Neural cell (in vitro differentiated cells): Measurements from ENCODE around the gene RHD. TPM values are rescaled to one million over a fixed set of nuclear protein-coding genes. Genes with fewer than 3 reads are reported as not detected.
A peak's percentile ranks its signal among the peaks of the same experiment; 100 is the strongest.

Experiments
- H2AFZ ChIP-seq: fragments of 200-600, 300-800 bp; sonication (generic), shearing (Covaris generic); 2 replicates; pipeline ENCODE4 v1.6.0; 2014; ENCODE audit warnings: low read depth, mild to moderate bottlenecking, antibody characterized with exemption, low read length, moderate library complexity
- H3F3A ChIP-seq: fragments of 200-600 bp; shearing (Covaris generic); 2 replicates; pipeline ENCODE4 v1.6.1; 2016; ENCODE audit warnings: mild to moderate bottlenecking, moderate library complexity, mixed read lengths, antibody characterized with exemption, low read length; ENCODE audit not compliant: insufficient read depth, poor library complexity, severe bottlenecking
- H3K27ac ChIP-seq: fragments of 200-600, 300-800 bp; sonication (generic), shearing (Covaris generic); 2 replicates; pipeline ENCODE4 v1.5.1; 2014; ENCODE audit warnings: mild to moderate bottlenecking, low read length, moderate library complexity
- H3K27me3 ChIP-seq: fragments of 300-800, 200-600 bp; sonication (generic), shearing (Covaris generic); 2 replicates; pipeline ENCODE4 v1.6.0; 2014; ENCODE audit warnings: mild to moderate bottlenecking, low read depth, low read length, moderate library complexity; ENCODE audit not compliant: insufficient read depth
- H3K36me3 ChIP-seq: fragments of 300-800, 200-600 bp; sonication (generic), shearing (Covaris generic); 2 replicates; pipeline ENCODE4 v1.5.1; 2014; ENCODE audit warnings: mild to moderate bottlenecking, antibody characterized with exemption, low read length, moderate library complexity; ENCODE audit not compliant: insufficient read depth
- H3K4me2 ChIP-seq: fragments of 300-800, 200-600 bp; sonication (generic), shearing (Covaris generic); 2 replicates; pipeline ENCODE4 v1.6.0; 2014; ENCODE audit warnings: mild to moderate bottlenecking, low read length
- H3K4me3 ChIP-seq: fragments of 300-800, 200-600 bp; sonication (generic), shearing (Covaris generic); 2 replicates; pipeline ENCODE4 v1.5.1; 2014; ENCODE audit warnings: mild to moderate bottlenecking, low read length, moderate library complexity
- H3K79me2 ChIP-seq: fragments of 200-600 bp; shearing (Covaris generic); replicated peaks from 2 replicates; pipeline ENCODE4 v1.6.0; 2014; ENCODE audit warnings: mild to moderate bottlenecking, low read length, moderate library complexity; ENCODE audit not compliant: insufficient read depth
- H3K9ac ChIP-seq: fragments of 300-800, 200-600 bp; sonication (generic), shearing (Covaris generic); 2 replicates; pipeline ENCODE4 v1.6.1; 2016; ENCODE audit warnings: mild to moderate bottlenecking, low read length, mixed read lengths
- H3K9me2 ChIP-seq: fragments of 200-600 bp; shearing (Covaris generic); 2 replicates; pipeline ENCODE4 v1.6.1; 2016; ENCODE audit warnings: mild to moderate bottlenecking, low read length, mixed read lengths; ENCODE audit not compliant: insufficient read depth
- H3K9me3 ChIP-seq: fragments of 200-600, 300-800 bp; sonication (generic), shearing (Covaris generic); 2 replicates; pipeline ENCODE4 v1.6.1; 2016; ENCODE audit warnings: mild to moderate bottlenecking, mixed run types, low read length, moderate library complexity, mixed read lengths
- H4K20me1 ChIP-seq: fragments of 200-600 bp; shearing (Covaris generic); 2 replicates; pipeline ENCODE4 v1.6.1; 2016; ENCODE audit warnings: mild to moderate bottlenecking, mixed run types; ENCODE audit not compliant: insufficient read depth
- EP300 ChIP-seq: fragments of 450-650 bp; conservative IDR thresholded peaks from 2 replicates; pipeline ENCODE4 v1.6.1; 2014; ENCODE audit warnings: antibody characterized with exemption, mild to moderate bottlenecking, moderate library complexity; ENCODE audit not compliant: poor library complexity, severe bottlenecking
- EZH2 ChIP-seq: fragments of 200-600, 300-800 bp; shearing (Covaris generic), sonication (generic); IDR thresholded peaks from 2 replicates; pipeline ENCODE4 v1.6.1; 2014; ENCODE audit warnings: antibody characterized with exemption, low read length, borderline replicate concordance, mild to moderate bottlenecking; ENCODE audit not compliant: insufficient read depth, poor library complexity, severe bottlenecking
- MXI1 ChIP-seq: fragments of 450-650 bp; conservative IDR thresholded peaks from 2 replicates; pipeline ENCODE4 v1.6.1; 2014; ENCODE audit warnings: antibody characterized with exemption, mild to moderate bottlenecking; ENCODE audit not compliant: poor library complexity, severe bottlenecking
- POLR2AphosphoS5 ChIP-seq: IDR thresholded peaks from 2 replicates; pipeline ENCODE4 v1.6.1; 2012
- RAD21 ChIP-seq: fragments of 450-650 bp; conservative IDR thresholded peaks from 2 replicates; pipeline ENCODE4 v1.6.1; 2014; ENCODE audit warnings: antibody characterized with exemption, mild to moderate bottlenecking, moderate library complexity
- REST ChIP-seq: IDR thresholded peaks from 2 replicates; pipeline ENCODE4 v1.6.1; 2012; ENCODE audit warnings: borderline replicate concordance
- SMC3 ChIP-seq: fragments of 450-650 bp; conservative IDR thresholded peaks from 2 replicates; pipeline ENCODE4 v1.6.1; 2014; ENCODE audit warnings: antibody characterized with exemption, mild to moderate bottlenecking, moderate library complexity; ENCODE audit not compliant: poor library complexity
- TAF1 ChIP-seq: IDR thresholded peaks from 2 replicates; pipeline ENCODE4 v1.6.1; 2012; ENCODE audit warnings: low read depth
- polyA plus RNA-seq: library from polyadenylated mRNA; depleted of rRNA; stranded (reverse); fragments of >200 nt; gene quantifications from 2 replicates; pipeline ENCODE4 v1.2.3, GENCODE V29; 2014
- TF ChIP-seq, protein P1 (sequence below): fragments of 450-650 bp; IDR thresholded peaks from 2 replicates; pipeline ENCODE4 v1.5.1; 2014; ENCODE audit warnings: antibody characterized with exemption, mild to moderate bottlenecking, moderate library complexity; ENCODE audit not compliant: poor library complexity, severe bottlenecking

The RHD gene
- polyA plus RNA-seq, 1 donor from 2014 or later, result not detected

- Histone ChIP-seq H3F3A (no peaks in the 10 kb centered on the region), H3K9me3 (no peaks in the 10 kb centered on the region), H3K9me2 (no peaks in the 10 kb centered on the region), H3K27ac (peak within 1 kb of the TSS; percentile 92), H3K36me3 (no peaks in the 10 kb centered on the region), H3K27me3 (no peaks in the 10 kb centered on the region), H3K79me2 (peaks cover 46% of the 10 kb centered on the region), H3K4me3 (peak within 1 kb of the TSS; percentile 97), H4K20me1 (no peaks in the 10 kb centered on the region), H2AFZ (peak within 1 kb of the TSS; percentile 87), H3K9ac (peak within 1 kb of the TSS; percentile 93), H3K4me2 (peak within 1 kb of the TSS; percentile 100)
- peak; percentile 28 for TF ChIP-seq RAD21
- TF ChIP-seq, protein P1, sequence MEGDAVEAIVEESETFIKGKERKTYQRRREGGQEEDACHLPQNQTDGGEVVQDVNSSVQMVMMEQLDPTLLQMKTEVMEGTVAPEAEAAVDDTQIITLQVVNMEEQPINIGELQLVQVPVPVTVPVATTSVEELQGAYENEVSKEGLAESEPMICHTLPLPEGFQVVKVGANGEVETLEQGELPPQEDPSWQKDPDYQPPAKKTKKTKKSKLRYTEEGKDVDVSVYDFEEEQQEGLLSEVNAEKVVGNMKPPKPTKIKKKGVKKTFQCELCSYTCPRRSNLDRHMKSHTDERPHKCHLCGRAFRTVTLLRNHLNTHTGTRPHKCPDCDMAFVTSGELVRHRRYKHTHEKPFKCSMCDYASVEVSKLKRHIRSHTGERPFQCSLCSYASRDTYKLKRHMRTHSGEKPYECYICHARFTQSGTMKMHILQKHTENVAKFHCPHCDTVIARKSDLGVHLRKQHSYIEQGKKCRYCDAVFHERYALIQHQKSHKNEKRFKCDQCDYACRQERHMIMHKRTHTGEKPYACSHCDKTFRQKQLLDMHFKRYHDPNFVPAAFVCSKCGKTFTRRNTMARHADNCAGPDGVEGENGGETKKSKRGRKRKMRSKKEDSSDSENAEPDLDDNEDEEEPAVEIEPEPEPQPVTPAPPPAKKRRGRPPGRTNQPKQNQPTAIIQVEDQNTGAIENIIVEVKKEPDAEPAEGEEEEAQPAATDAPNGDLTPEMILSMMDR, result no peak
- peak; percentile 57 for TF ChIP-seq TAF1
- peak; percentile 59 for TF ChIP-seq REST
- peak; percentile 31 for TF ChIP-seq SMC3
- no peak for TF ChIP-seq EZH2
- peak; percentile 63 for TF ChIP-seq MXI1
- TF ChIP-seq POLR2AphosphoS5, result peak; percentile 86
- peak; percentile 20 for TF ChIP-seq EP300
These were observed 66.1 kb downstream of the RHD start, which contains the start of gene TMEM50A for GRCh38 chr1:25338188-25338981. TSS of gene TMEM50A (plus strand) at chr1:25338334. CDS start at chr1:25340487, 2,153 bp downstream.

DNA sequence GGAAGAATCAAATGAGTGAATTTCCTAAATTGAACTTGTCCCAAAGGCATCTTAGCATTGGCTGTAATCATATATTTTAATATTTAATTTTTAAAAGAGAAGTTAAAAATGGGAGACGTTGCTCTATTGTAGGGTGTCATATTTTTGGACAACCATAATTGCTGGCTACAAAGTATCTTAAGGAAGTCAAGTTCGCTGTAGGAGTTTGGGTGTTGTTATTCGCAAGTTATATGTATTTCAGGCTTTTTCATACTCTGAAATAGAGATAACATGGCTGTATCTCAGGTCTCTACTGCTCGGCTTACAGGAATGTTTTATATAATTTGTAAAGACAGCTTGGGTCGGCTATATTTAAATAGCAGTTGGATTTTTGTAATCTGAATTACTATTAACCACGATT is 66.7 kb downstream of the RHD start:
- H4K20me1 ChIP-seq, result no peaks in the 10 kb centered on the region
- TF ChIP-seq EZH2, result no peak
- no peak for TF ChIP-seq MXI1
- no peak for TF ChIP-seq TAF1
- TF ChIP-seq EP300, result no peak
- no peak for TF ChIP-seq SMC3
- no peak for TF ChIP-seq REST
- TF ChIP-seq, protein P1, result no peak
- TF ChIP-seq POLR2AphosphoS5, result no peak
- no peak for TF ChIP-seq RAD21
- no peaks in the 10 kb centered on the region for H3K9me3 ChIP-seq
- H3K79me2 ChIP-seq, result peaks cover 46% of the 10 kb centered on the region
- H3K9ac ChIP-seq, result peak overlapping the region; percentile 93
- no peaks in the 10 kb centered on the region for H3F3A ChIP-seq
- no peaks in the 10 kb centered on the region for H3K27me3 ChIP-seq
- H3K36me3 ChIP-seq, result no peaks in the 10 kb centered on the region
- H3K27ac ChIP-seq, result peak overlapping the region; percentile 92
- no peaks in the 10 kb centered on the region for H3K9me2 ChIP-seq
- peak overlapping the region; percentile 97 for H3K4me3 ChIP-seq
- peak overlapping the region; percentile 100 for H3K4me2 ChIP-seq
- peak overlapping the region; percentile 87 for H2AFZ ChIP-seq
